KMS-11 (cell line): ENCODE measurements around the gene PRKG1.

Source experiments
- H2AFZ ChIP-seq: fragments of 200-600 bp; sonication (generic); 2 replicates; pipeline ENCODE4 v1.6.1; 2016; ENCODE audit warnings: antibody characterized with exemption, mixed run types, low read depth
- H3K27ac ChIP-seq: fragments of 200-600 bp; sonication (generic); 2 replicates; pipeline ENCODE4 v1.6.1; 2016; ENCODE audit warnings: mild to moderate bottlenecking, mixed run types
- H3K27me3 ChIP-seq: fragments of 200-600 bp; sonication (generic); 2 replicates; pipeline ENCODE4 v1.6.1; 2017; ENCODE audit warnings: mild to moderate bottlenecking, low read depth, mixed run types, moderate library complexity; ENCODE audit not compliant: insufficient read depth
- H3K36me3 ChIP-seq: fragments of 200-600 bp; sonication (generic); 2 replicates; pipeline ENCODE4 v1.6.1; 2017; ENCODE audit warnings: mild to moderate bottlenecking, mixed run types; ENCODE audit not compliant: insufficient read depth
- H3K4me1 ChIP-seq: fragments of 200-600 bp; sonication (generic); 2 replicates; pipeline ENCODE4 v1.6.1; 2016; ENCODE audit warnings: mild to moderate bottlenecking, low read depth, mixed run types; ENCODE audit not compliant: poor library complexity, severe bottlenecking
- H3K4me2 ChIP-seq: fragments of 200-600 bp; sonication (generic); 2 replicates; pipeline ENCODE4 v1.7.0; 2016; ENCODE audit warnings: mild to moderate bottlenecking, mixed run types
- H3K4me3 ChIP-seq: fragments of 200-600 bp; sonication (generic); IDR thresholded peaks from 2 replicates; pipeline ENCODE4 v1.6.1; 2017; ENCODE audit warnings: low read depth, low read length, mixed read lengths; ENCODE audit not compliant: insufficient read depth
- H3K79me2 ChIP-seq: fragments of 200-600 bp; sonication (generic); 2 replicates; pipeline ENCODE4 v1.6.1; 2016; ENCODE audit warnings: low read depth, mixed run types; ENCODE audit not compliant: insufficient read depth
- H3K9ac ChIP-seq: fragments of 200-600 bp; sonication (generic); 2 replicates; pipeline ENCODE4 v1.6.1; 2016; ENCODE audit warnings: mild to moderate bottlenecking, mixed run types
- H4K20me1 ChIP-seq: fragments of 200-600 bp; sonication (generic); 2 replicates; pipeline ENCODE4 v1.6.1; 2016; ENCODE audit warnings: mild to moderate bottlenecking, mixed run types; ENCODE audit not compliant: insufficient read depth
- CTCF ChIP-seq: fragments of 200-600 bp; sonication (generic); conservative IDR thresholded peaks from 2 replicates; pipeline ENCODE4 v1.6.1; 2017; ENCODE audit warnings: low read depth, mild to moderate bottlenecking, antibody characterized with exemption, low read length, moderate library complexity, mixed read lengths

Gene PRKG1

GRCh38 chr10:51788273-51788672, 714.0 kb downstream of the PRKG1 start:
- H2AFZ ChIP-seq: no peak overlapping the region
- H3K27ac ChIP-seq: no peak overlapping the region
- H3K9ac ChIP-seq: no peak overlapping the region
- H3K79me2 ChIP-seq: no peaks in the 10 kb centered on the region
- no peaks in the 10 kb centered on the region for H3K36me3 ChIP-seq
- H3K4me3 ChIP-seq: no peak overlapping the region
- no peaks in the 10 kb centered on the region for H4K20me1 ChIP-seq
- H3K27me3 ChIP-seq: no peaks in the 10 kb centered on the region
- no peak for TF ChIP-seq CTCF
- no peaks in the 10 kb centered on the region for H3K4me1 ChIP-seq
- H3K4me2 ChIP-seq: no peak overlapping the region

- no peak for TF ChIP-seq CTCF
- no peak overlapping the region for H3K4me2 ChIP-seq
- no peaks in the 10 kb centered on the region for H3K4me1 ChIP-seq
- H4K20me1 ChIP-seq: no peaks in the 10 kb centered on the region
- H2AFZ ChIP-seq: no peak overlapping the region
- H3K4me3 ChIP-seq: no peak overlapping the region
- H3K79me2 ChIP-seq: no peaks in the 10 kb centered on the region
- no peak overlapping the region for H3K9ac ChIP-seq
- H3K36me3 ChIP-seq: no peaks in the 10 kb centered on the region
- no peaks in the 10 kb centered on the region for H3K27me3 ChIP-seq
- H3K27ac ChIP-seq: no peak overlapping the region
Observed at GRCh38 chr10:51789118-51789517, 714.8 kb downstream of the PRKG1 start.

GRCh38 chr10:51789903-51790302, 715.6 kb downstream of the PRKG1 start:
- Histone ChIP-seq H3K9ac (no peak overlapping the region), H3K36me3 (no peaks in the 10 kb centered on the region), H2AFZ (no peak overlapping the region), H3K27me3 (no peaks in the 10 kb centered on the region), H3K4me2 (no peak overlapping the region), H3K4me3 (no peak overlapping the region), H3K27ac (no peak overlapping the region), H4K20me1 (no peaks in the 10 kb centered on the region), H3K4me1 (no peaks in the 10 kb centered on the region), H3K79me2 (no peaks in the 10 kb centered on the region)
- no peak for TF ChIP-seq CTCF

- Histone ChIP-seq H3K79me2 (no peaks in the 10 kb centered on the region), H3K36me3 (no peaks in the 10 kb centered on the region), H3K4me1 (no peaks in the 10 kb centered on the region), H4K20me1 (no peaks in the 10 kb centered on the region), H2AFZ (no peak overlapping the region), H3K4me2 (no peak overlapping the region), H3K4me3 (no peak overlapping the region), H3K9ac (no peak overlapping the region), H3K27ac (no peak overlapping the region), H3K27me3 (no peaks in the 10 kb centered on the region)
- no peak for TF ChIP-seq CTCF
Observed at GRCh38 chr10:51792678-51793077, 718.4 kb downstream of the PRKG1 start.

GRCh38 chr10:51800121-51800520, 725.8 kb downstream of the PRKG1 start:
- H3K4me1 ChIP-seq: no peaks in the 10 kb centered on the region
- no peak overlapping the region for H2AFZ ChIP-seq
- H3K9ac ChIP-seq: no peak overlapping the region
- no peaks in the 10 kb centered on the region for H4K20me1 ChIP-seq
- no peaks in the 10 kb centered on the region for H3K36me3 ChIP-seq
- H3K27ac ChIP-seq: no peak overlapping the region
- H3K79me2 ChIP-seq: no peaks in the 10 kb centered on the region
- H3K27me3 ChIP-seq: no peaks in the 10 kb centered on the region
- no peak overlapping the region for H3K4me2 ChIP-seq
- H3K4me3 ChIP-seq: no peak overlapping the region
- TF ChIP-seq CTCF: no peak
